ENCODE measurements around the gene METAP2.

METAP2 gene

DNA sequence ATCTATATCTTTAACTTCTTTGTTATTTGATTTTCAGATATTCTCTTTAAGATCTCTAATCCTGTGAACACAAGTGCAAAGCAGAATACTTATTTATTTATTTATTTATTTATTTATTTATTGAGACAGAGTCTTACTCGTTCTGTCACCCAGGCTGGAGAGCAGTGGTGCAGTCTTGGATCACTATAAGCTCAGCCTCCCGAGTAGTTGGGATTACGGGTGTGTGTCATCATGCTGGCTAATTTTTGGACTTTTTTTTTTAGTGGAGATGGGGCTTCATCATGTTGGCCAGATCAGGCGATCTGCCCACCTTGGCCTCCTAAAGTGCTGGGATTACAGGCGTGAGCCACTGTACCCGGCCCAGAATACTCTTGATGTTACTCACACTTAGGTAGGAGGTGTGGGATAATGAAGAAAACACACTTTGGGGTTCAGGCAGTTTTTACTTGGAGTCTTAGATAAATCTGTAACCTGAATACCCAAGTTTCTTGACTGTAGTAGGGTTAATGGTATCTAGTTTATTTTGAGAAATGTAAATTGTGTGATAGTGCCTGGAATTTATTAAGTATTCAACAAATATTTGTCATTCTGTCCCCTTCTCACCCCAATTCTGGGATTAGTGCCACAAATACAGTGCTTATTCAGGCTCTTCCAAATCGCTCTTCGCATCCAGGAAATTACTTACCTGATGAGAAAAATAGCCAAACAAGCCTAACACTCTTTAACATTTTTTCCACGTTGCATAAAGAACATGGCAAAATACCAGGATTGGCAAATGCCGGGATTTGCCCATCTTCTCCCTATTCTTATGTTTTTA is 33.0 kb downstream of the METAP2 start:
- no peak for ATAC-seq (ENCODE audit: low read depth)
- Histone ChIP-seq H3K9me3 (ENCODE audit: severe bottlenecking) (no peaks in the 10 kb centered on the region), H3K36me3 (ENCODE audit: low read depth) (peaks cover 84% of the 10 kb centered on the region), H3K27me3 (ENCODE audit: insufficient read depth, poor library complexity, severe bottlenecking) (no peaks in the 10 kb centered on the region), H3K4me3 (ENCODE audit: severe bottlenecking) (no peak overlapping the region), H3K27ac (ENCODE audit: poor library complexity, severe bottlenecking) (no peak overlapping the region), H3K4me1 (ENCODE audit: insufficient read depth, poor library complexity, severe bottlenecking) (no peaks in the 10 kb centered on the region)
- no peak for DNase-seq (ENCODE audit: low spot score)
- TF ChIP-seq, protein P1, sequence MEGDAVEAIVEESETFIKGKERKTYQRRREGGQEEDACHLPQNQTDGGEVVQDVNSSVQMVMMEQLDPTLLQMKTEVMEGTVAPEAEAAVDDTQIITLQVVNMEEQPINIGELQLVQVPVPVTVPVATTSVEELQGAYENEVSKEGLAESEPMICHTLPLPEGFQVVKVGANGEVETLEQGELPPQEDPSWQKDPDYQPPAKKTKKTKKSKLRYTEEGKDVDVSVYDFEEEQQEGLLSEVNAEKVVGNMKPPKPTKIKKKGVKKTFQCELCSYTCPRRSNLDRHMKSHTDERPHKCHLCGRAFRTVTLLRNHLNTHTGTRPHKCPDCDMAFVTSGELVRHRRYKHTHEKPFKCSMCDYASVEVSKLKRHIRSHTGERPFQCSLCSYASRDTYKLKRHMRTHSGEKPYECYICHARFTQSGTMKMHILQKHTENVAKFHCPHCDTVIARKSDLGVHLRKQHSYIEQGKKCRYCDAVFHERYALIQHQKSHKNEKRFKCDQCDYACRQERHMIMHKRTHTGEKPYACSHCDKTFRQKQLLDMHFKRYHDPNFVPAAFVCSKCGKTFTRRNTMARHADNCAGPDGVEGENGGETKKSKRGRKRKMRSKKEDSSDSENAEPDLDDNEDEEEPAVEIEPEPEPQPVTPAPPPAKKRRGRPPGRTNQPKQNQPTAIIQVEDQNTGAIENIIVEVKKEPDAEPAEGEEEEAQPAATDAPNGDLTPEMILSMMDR (IDR thresholded peaks at IDR 0.05; ENCODE audit: poor library complexity, severe bottlenecking), result no peak

DNA sequence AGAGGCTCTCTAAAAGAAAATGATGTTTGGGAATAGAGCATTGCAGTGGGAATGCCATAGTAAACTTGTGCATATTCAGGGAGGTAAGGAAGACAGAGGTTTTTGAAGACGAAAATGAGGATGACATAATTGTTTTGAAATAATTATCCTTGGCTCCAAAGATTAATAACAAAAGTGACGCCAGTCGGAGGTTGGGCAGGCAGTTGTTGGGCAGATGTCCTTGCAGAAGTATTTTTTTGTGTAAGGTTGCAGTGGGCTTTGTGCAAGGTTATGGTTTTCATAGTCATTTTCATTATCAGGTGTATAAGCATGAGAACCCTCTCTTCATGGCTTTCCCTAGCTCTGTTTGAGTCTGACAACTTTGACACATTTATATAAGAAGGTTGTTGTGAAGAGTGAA is 35.3 kb downstream of the METAP2 start:
- Histone ChIP-seq H3K4me1 (ENCODE audit: insufficient read depth, poor library complexity, severe bottlenecking) (no peaks in the 10 kb centered on the region), H3K9me3 (ENCODE audit: severe bottlenecking) (no peaks in the 10 kb centered on the region), H3K36me3 (ENCODE audit: low read depth) (peaks cover 90% of the 10 kb centered on the region), H3K4me3 (ENCODE audit: severe bottlenecking) (no peak overlapping the region), H3K27me3 (ENCODE audit: insufficient read depth, poor library complexity, severe bottlenecking) (no peaks in the 10 kb centered on the region), H3K27ac (ENCODE audit: poor library complexity, severe bottlenecking) (no peak overlapping the region)
- ATAC-seq (ENCODE audit: low read depth) (no peak), DNase-seq (ENCODE audit: low spot score) (no peak)
- TF ChIP-seq, protein P1 (IDR thresholded peaks at IDR 0.05; ENCODE audit: poor library complexity, severe bottlenecking), result no peak

DNA sequence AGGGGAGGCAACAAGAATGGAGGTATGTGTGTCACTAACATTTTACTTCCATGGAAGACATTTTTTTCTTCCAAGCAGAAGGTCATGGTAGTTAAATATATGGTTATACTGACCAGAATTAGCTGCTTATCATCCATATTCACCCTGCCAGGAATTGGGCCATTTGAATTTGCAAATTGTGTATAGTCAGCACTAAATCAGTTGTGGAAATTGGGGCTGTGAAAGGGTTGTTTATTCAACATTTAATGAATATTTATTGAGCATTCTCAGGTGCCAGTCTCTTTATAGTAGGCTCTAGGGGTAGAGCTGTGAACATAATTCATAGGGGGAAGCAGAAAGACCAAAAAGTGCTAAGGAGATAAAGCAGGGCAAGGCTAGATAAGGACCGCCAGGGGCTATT is 38.0 kb downstream of the METAP2 start:
- Histone ChIP-seq H3K9me3 (ENCODE audit: severe bottlenecking) (no peaks in the 10 kb centered on the region), H3K27ac (ENCODE audit: poor library complexity, severe bottlenecking) (no peak overlapping the region), H3K4me3 (ENCODE audit: severe bottlenecking) (no peak overlapping the region), H3K27me3 (ENCODE audit: insufficient read depth, poor library complexity, severe bottlenecking) (no peaks in the 10 kb centered on the region), H3K36me3 (ENCODE audit: low read depth) (peaks cover 75% of the 10 kb centered on the region), H3K4me1 (ENCODE audit: insufficient read depth, poor library complexity, severe bottlenecking) (no peaks in the 10 kb centered on the region)
- no peak for DNase-seq (ENCODE audit: low spot score)
- TF ChIP-seq, protein P1 (IDR thresholded peaks at IDR 0.05; ENCODE audit: poor library complexity, severe bottlenecking), result no peak
- no peak for ATAC-seq (ENCODE audit: low read depth)

DNA sequence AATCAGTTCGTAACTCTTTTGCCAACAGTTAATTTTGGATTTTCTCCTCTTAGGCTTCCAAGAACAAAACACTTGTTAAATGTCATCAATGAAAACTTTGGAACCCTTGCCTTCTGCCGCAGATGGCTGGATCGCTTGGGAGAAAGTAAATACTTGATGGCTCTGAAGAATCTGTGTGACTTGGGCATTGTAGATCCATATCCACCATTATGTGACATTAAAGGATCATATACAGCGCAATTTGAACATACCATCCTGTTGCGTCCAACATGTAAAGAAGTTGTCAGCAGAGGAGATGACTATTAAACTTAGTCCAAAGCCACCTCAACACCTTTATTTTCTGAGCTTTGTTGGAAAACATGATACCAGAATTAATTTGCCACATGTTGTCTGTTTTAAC is 39.6 kb downstream of the METAP2 start:
- no peak overlapping the region for H3K27ac ChIP-seq (ENCODE audit: poor library complexity, severe bottlenecking)
- TF ChIP-seq, protein P1 (IDR thresholded peaks at IDR 0.05; ENCODE audit: poor library complexity, severe bottlenecking), result no peak
- H3K4me3 ChIP-seq (ENCODE audit: severe bottlenecking), result no peak overlapping the region
- H3K36me3 ChIP-seq (ENCODE audit: low read depth), result peaks cover 59% of the 10 kb centered on the region
- no peak for ATAC-seq (ENCODE audit: low read depth)
- DNase-seq (ENCODE audit: low spot score), result no peak
- peaks cover 3% of the 10 kb centered on the region for H3K9me3 ChIP-seq (ENCODE audit: severe bottlenecking)
- H3K27me3 ChIP-seq (ENCODE audit: insufficient read depth, poor library complexity, severe bottlenecking), result no peaks in the 10 kb centered on the region
- H3K4me1 ChIP-seq (ENCODE audit: insufficient read depth, poor library complexity, severe bottlenecking), result no peaks in the 10 kb centered on the region

DNA sequence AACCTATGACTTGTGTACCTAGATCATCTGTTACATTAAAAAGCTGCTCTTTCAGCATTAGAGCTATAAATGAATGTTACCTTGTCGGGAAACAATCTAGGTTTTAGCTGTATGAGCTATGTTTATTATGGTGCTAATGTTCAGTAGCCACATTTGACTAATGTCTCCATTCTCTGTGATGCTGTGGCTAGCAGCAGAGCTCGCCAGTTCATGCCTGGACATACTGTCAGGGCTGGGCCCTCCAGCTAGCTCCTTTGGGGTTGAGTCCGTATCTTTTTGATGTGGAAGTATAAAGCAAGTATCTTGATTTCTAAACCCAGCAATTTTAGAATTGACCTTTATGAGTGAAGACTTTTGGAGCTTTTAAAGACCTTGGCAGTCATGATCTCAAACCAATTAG is 41.2 kb downstream of the METAP2 start:
- H3K27me3 ChIP-seq (ENCODE audit: insufficient read depth, poor library complexity, severe bottlenecking), result no peaks in the 10 kb centered on the region
- peaks cover 45% of the 10 kb centered on the region for H3K36me3 ChIP-seq (ENCODE audit: low read depth)
- H3K4me1 ChIP-seq (ENCODE audit: insufficient read depth, poor library complexity, severe bottlenecking), result no peaks in the 10 kb centered on the region
- H3K27ac ChIP-seq (ENCODE audit: poor library complexity, severe bottlenecking), result no peak overlapping the region
- TF ChIP-seq, protein P1 (IDR thresholded peaks at IDR 0.05; ENCODE audit: poor library complexity, severe bottlenecking), result no peak
- no peak overlapping the region for H3K4me3 ChIP-seq (ENCODE audit: severe bottlenecking)
- ATAC-seq (ENCODE audit: low read depth) (no peak), DNase-seq (ENCODE audit: low spot score) (no peak)
- H3K9me3 ChIP-seq (ENCODE audit: severe bottlenecking), result peaks cover 3% of the 10 kb centered on the region

All from RWPE2 (cell line).